ENCODE data around the gene CCNH. TPM values are rescaled to one million over a fixed set of nuclear protein-coding genes. Genes with fewer than 3 reads are reported as not detected.

The CCNH gene
- total RNA-seq, 1 donor from 2014 or later = 124 TPM

- peak; percentile 3 for DNase-seq (ENCODE audit: low spot score)
These were observed 51.1 kb downstream of the CCNH start for GRCh38 chr5:87361536-87362213.

GRCh38 chr5:87361031-87361445, 51.7 kb downstream of the CCNH start:
- peak; percentile 93 for DNase-seq (ENCODE audit: low spot score)

GRCh38 chr5:87360132-87360531, 52.6 kb downstream of the CCNH start:
- no peak for DNase-seq (ENCODE audit: low spot score)

GRCh38 chr5:87359106-87359505, 53.6 kb downstream of the CCNH start:
- DNase-seq (ENCODE audit: low spot score) = no peak

- DNase-seq (ENCODE audit: low spot score) = no peak
These were observed 58.2 kb downstream of the CCNH start for GRCh38 chr5:87354496-87354895.

GRCh38 chr5:87347841-87348240, 64.9 kb downstream of the CCNH start:
- peak; percentile 19 for DNase-seq (ENCODE audit: low spot score)

- DNase-seq (ENCODE audit: low spot score) = no peak
These were observed 65.5 kb downstream of the CCNH start for GRCh38 chr5:87347272-87347671.

Other genes with a start within 250 kb of the CCNH start
- gene RASA1, start 145.0 kb downstream of the CCNH start, total RNA-seq (ENCODE audit: insufficient read depth, low replicate concordance) = 40.4 TPM

Data from umbilical cord (tissue), 2 donors.